ENCODE data around the gene PDE4B.

GRCh38 chr1:65793359-65793732 is 651 bp downstream of the PDE4B start:
- TF ChIP-seq TGIF2 (CRISPR knock-in tag; IDR thresholded peaks at IDR 0.05) (no peak), PRDM15 (CRISPR knock-in tag; IDR thresholded peaks at IDR 0.05) (no peak), KDM4B (CRISPR knock-in tag; IDR thresholded peaks at IDR 0.05) (no peak), EP300 (IDR thresholded peaks at IDR 0.05; ENCODE audit: low read depth in 2 of 2, low read length in 2 of 2) (no peak), EP300 (CRISPR knock-in tag; IDR thresholded peaks at IDR 0.05; ENCODE audit: borderline replicate concordance) (no peak), CREB1 (IDR thresholded peaks at IDR 0.05) (no peak), CREB1 (CRISPR knock-in tag; IDR thresholded peaks at IDR 0.05) (no peak), HNRNPH1 (optimal IDR thresholded peaks at IDR 0.05; ENCODE audit: low read depth, low read length) (no peak), RBFOX2 (IDR thresholded peaks at IDR 0.05; ENCODE audit: low read depth, low read length) (no peak), RFXAP (CRISPR knock-in tag; IDR thresholded peaks at IDR 0.05; ENCODE audit: borderline replicate concordance) (no peak), ZNF850 (CRISPR knock-in tag; conservative IDR thresholded peaks at IDR 0.05) (no peak)
- TF ChIP-seq, protein P1, sequence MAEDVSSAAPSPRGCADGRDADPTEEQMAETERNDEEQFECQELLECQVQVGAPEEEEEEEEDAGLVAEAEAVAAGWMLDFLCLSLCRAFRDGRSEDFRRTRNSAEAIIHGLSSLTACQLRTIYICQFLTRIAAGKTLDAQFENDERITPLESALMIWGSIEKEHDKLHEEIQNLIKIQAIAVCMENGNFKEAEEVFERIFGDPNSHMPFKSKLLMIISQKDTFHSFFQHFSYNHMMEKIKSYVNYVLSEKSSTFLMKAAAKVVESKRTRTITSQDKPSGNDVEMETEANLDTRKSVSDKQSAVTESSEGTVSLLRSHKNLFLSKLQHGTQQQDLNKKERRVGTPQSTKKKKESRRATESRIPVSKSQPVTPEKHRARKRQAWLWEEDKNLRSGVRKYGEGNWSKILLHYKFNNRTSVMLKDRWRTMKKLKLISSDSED (CRISPR knock-in tag; IDR thresholded peaks at IDR 0.05): no peak
- TF ChIP-seq, protein P2, sequence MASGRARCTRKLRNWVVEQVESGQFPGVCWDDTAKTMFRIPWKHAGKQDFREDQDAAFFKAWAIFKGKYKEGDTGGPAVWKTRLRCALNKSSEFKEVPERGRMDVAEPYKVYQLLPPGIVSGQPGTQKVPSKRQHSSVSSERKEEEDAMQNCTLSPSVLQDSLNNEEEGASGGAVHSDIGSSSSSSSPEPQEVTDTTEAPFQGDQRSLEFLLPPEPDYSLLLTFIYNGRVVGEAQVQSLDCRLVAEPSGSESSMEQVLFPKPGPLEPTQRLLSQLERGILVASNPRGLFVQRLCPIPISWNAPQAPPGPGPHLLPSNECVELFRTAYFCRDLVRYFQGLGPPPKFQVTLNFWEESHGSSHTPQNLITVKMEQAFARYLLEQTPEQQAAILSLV (CRISPR knock-in tag; IDR thresholded peaks at IDR 0.05; ENCODE audit: borderline replicate concordance): no peak
- TF ChIP-seq, protein P3, sequence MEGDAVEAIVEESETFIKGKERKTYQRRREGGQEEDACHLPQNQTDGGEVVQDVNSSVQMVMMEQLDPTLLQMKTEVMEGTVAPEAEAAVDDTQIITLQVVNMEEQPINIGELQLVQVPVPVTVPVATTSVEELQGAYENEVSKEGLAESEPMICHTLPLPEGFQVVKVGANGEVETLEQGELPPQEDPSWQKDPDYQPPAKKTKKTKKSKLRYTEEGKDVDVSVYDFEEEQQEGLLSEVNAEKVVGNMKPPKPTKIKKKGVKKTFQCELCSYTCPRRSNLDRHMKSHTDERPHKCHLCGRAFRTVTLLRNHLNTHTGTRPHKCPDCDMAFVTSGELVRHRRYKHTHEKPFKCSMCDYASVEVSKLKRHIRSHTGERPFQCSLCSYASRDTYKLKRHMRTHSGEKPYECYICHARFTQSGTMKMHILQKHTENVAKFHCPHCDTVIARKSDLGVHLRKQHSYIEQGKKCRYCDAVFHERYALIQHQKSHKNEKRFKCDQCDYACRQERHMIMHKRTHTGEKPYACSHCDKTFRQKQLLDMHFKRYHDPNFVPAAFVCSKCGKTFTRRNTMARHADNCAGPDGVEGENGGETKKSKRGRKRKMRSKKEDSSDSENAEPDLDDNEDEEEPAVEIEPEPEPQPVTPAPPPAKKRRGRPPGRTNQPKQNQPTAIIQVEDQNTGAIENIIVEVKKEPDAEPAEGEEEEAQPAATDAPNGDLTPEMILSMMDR (CRISPR knock-in tag; IDR thresholded peaks at IDR 0.05): no peak

Measured in HepG2 (cell line).